Small intestine (tissue), 7 donors: ENCODE data around the gene TAOK1. TPM values are rescaled to one million over a fixed set of nuclear protein-coding genes. Genes with fewer than 3 reads are reported as not detected.

Source experiments
- DNase-seq, 2 donors: peaks; one replicate each; pipeline versions ENCODE4 v3.0.0 to v3.0.0-alpha.2; 2013
- FAIRE-seq: peaks from 2 replicates; lab custom pipeline; 2012; peaks lifted over from hg19 to GRCh38; lab: Jason Lieb, UNC
- H3K27ac ChIP-seq, 3 donors: one replicate each; pipeline ENCODE4 v1.5.1; 2013; ENCODE audit warnings: low read length in 2 of 3, mild to moderate bottlenecking in 2 of 3, control low read depth in 1 of 3, inconsistent platforms in 1 of 3, low read depth in 1 of 3, moderate library complexity in 1 of 3
- H3K27me3 ChIP-seq, 3 donors: one replicate each; pipeline ENCODE4 v1.6.1; 2013; ENCODE audit warnings: low read length in 3 of 3, inconsistent platforms in 1 of 3; ENCODE audit not compliant: control insufficient read depth in 3 of 3, insufficient read depth in 3 of 3
- H3K36me3 ChIP-seq, 3 donors: one replicate each; pipeline ENCODE4 v1.6.1; 2013; ENCODE audit warnings: low read length in 3 of 3, inconsistent platforms in 1 of 3, low read depth in 1 of 3, mild to moderate bottlenecking in 1 of 3, moderate library complexity in 1 of 3; ENCODE audit not compliant: control insufficient read depth in 3 of 3, insufficient read depth in 2 of 3
- H3K4me1 ChIP-seq, 3 donors: one replicate each; pipeline ENCODE4 v1.6.1; 2013; ENCODE audit warnings: low read length in 2 of 3, inconsistent platforms in 1 of 3, low read depth in 1 of 3, mild to moderate bottlenecking in 1 of 3, moderate library complexity in 1 of 3; ENCODE audit not compliant: control insufficient read depth in 3 of 3, insufficient read depth in 2 of 3
- H3K4me3 ChIP-seq, 3 donors: one replicate each; pipeline ENCODE4 v1.5.1; 2013; ENCODE audit warnings: low read length in 3 of 3, control low read depth in 1 of 3, inconsistent platforms in 1 of 3, low read depth in 1 of 3, mild to moderate bottlenecking in 1 of 3, moderate library complexity in 1 of 3
- H3K9me3 ChIP-seq, 2 donors: one replicate each; pipeline ENCODE4 v1.6.1; 2013; ENCODE audit warnings: low read depth in 1 of 2, low read length in 1 of 2; ENCODE audit not compliant: control insufficient read depth in 2 of 2, insufficient read depth in 1 of 2
- WGBS, 3 donors: extraction: QIAGEN DNeasy Blood & Tissue Kit; methylation state at CpG; one replicate each; pipeline ENCODE4 v1.1.7; 2013; 5-methylcytosine and 5-hydroxymethylcytosine counted together
- polyA plus RNA-seq, 4 donors: library from polyadenylated mRNA; stranded (reverse) in 3 of 4; unstranded in 1 of 4; fragments of 200-250 nt in 3 of 4; fragments of 120-200 nt in 1 of 4; gene quantifications; one replicate each; pipeline versions ENCODE4 v1.2.1 to v1.2.3, GENCODE V29; 2013
- donor health status: healthy with polysubstance abuse.
- donor health status: control.
- donor health status: control.
- donor health status: Bipolar disorder and iron deficiency.
- donor health status: healthy.

Gene TAOK1
- polyA plus RNA-seq, 4 donors = 4.1 to 18.8 (median 5.9) TPM

DNA sequence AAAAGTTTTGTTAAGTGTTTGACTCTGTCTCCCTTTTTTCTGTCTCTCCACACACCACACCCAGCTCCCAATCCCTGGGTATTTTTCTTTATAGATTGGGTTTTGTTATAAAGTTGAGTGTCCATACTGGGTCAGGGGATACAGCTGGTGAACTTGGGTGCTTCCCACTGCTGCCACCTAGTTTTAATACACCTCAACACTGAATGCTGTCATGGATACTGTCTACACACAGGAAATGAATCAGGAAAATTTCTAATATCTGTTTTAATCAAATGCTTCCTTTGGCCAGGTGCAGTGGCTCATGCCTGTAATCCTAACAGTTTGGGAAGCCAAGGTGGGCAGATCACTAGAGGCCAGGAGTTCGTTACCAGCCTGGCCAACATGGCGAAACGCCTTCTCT, 5.3 kb upstream of the TAOK1 start:
- WGBS, 3 donors = 94 to 96% (median 95%) methylated on average over 3 of the region's 3 CpGs
- DNase-seq (no peak), FAIRE-seq (no peak)
- Histone ChIP-seq H3K9me3 (no peaks in the 10 kb centered on the region), H3K36me3 (no peaks in the 10 kb centered on the region), H3K27me3 (no peaks in the 10 kb centered on the region), H3K4me3 (no peak overlapping the region), H3K27ac (no peak overlapping the region), H3K4me1 (no peaks in the 10 kb centered on the region)

DNA sequence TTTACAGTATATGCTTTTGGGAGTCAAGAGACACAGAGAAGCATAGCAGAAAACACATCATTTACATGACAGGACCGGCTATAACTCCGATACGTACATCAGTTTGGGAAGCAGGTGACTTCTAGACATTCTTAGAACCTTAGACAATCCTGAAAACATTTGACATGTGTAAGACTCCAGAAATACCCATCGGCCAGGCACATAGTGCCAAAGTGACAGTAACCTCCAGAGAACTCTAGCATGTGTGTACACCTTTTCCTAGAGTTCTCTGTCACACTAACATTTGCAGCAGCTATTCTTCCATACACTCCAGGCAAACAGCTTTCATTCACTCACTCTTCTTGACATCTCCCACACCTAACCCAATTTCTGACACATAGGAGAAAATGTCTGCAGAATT, 3.4 kb upstream of the TAOK1 start:
- Histone ChIP-seq H3K27ac (no peak overlapping the region), H3K36me3 (no peaks in the 10 kb centered on the region), H3K4me1 (no peaks in the 10 kb centered on the region), H3K4me3 (no peak overlapping the region), H3K9me3 (no peaks in the 10 kb centered on the region), H3K27me3 (no peaks in the 10 kb centered on the region)
- 94 to 97% (median 96%) methylated on average over 4 of the region's 4 CpGs for WGBS, 3 donors
- DNase-seq = no peak
- FAIRE-seq = no peak

GRCh38 chr17:29388937-29389336, 1.2 kb upstream of the TAOK1 start:
- Histone ChIP-seq H3K4me3 (no peak overlapping the region), H3K27ac (no peak overlapping the region), H3K4me1 (no peaks in the 10 kb centered on the region), H3K9me3 (no peaks in the 10 kb centered on the region), H3K27me3 (no peaks in the 10 kb centered on the region), H3K36me3 (no peaks in the 10 kb centered on the region)
- no peak for FAIRE-seq
- WGBS, 3 donors = 45 to 75% (median 51%) methylated on average over 9 of the region's 9 CpGs
- DNase-seq = no peak

GRCh38 chr17:29390851-29391631, 878 bp downstream of the TAOK1 start:
- peaks cover 0 to 7% (median 0%) of the 10 kb centered on the region in 3 donors for H3K36me3 ChIP-seq
- H3K9me3 ChIP-seq = no peaks in the 10 kb centered on the region
- WGBS, 3 donors = 1 to 3% (median 1%) methylated on average over 15 to 26 of the region's 28 CpGs
- H3K4me3 ChIP-seq = peak overlapping the region; percentile 71 to 99 (median 80)
- H3K27me3 ChIP-seq = no peaks in the 10 kb centered on the region
- no peak for FAIRE-seq
- no peaks in the 10 kb centered on the region for H3K4me1 ChIP-seq
- peak; percentile 21 to 67 for DNase-seq
- H3K27ac ChIP-seq = peak overlapping the region in 2 of 3 donors; percentile 65 to 73

- Histone ChIP-seq H3K9me3 (no peaks in the 10 kb centered on the region), H3K27ac (no peak overlapping the region), H3K36me3 (peaks cover 0 to 17% (median 0%) of the 10 kb centered on the region in 3 donors), H3K4me3 (no peak overlapping the region), H3K4me1 (no peaks in the 10 kb centered on the region), H3K27me3 (no peaks in the 10 kb centered on the region)
- DNase-seq (no peak), FAIRE-seq (no peak)
These were observed 3.3 kb downstream of the TAOK1 start for GRCh38 chr17:29393436-29393835.

DNA sequence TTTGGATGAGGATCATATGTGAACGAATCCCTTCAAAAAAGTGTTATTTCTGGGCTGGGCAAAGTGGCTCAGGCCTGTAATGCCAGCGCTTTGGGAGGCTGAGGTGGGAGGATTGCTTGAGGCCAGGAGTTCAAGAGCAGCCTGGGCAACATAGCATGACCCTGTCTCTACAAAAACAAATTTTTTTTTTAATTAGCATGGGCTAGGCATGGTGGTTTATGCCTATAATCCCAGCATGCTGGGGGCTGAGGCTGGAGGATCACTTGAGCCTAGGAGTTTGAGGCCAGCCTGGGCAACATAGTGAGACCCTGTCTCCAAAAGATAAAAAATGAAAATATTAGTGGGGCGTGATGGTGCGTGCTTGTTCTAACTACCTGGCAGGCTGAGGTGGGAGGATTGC, 4.6 kb downstream of the TAOK1 start:
- FAIRE-seq (no peak), DNase-seq (no peak)
- H3K4me1 ChIP-seq = no peaks in the 10 kb centered on the region
- peaks cover 0 to 28% (median 1%) of the 10 kb centered on the region in 3 donors for H3K36me3 ChIP-seq
- peaks cover 0 to 3% of the 10 kb centered on the region in 2 donors for H3K9me3 ChIP-seq
- no peaks in the 10 kb centered on the region for H3K27me3 ChIP-seq
- WGBS, 3 donors = 93 to 99% (median 98%) methylated on average over 4 of the region's 4 CpGs
- H3K27ac ChIP-seq = no peak overlapping the region
- H3K4me3 ChIP-seq = no peak overlapping the region

DNA sequence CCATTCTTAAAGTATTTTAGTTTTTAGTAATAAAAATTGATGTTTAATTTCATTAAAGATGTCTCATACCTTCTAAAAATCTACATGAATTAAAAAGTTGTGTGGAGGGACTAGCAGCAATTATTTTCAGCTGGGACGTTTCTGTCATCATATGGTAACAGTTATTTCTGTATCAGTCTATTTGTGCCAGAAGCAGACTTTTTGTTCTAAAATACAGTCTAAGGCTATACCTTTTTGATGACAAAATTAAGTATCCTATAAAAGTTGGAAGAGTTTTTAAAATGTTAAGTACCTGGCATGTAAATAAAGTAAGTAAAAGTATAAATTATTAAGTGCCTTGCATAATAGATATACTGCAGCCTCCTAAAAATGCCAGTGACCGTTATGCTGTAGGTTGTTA, 5.9 kb downstream of the TAOK1 start:
- WGBS, 3 donors = 65 to 80% (median 70%) methylated on average over 2 of the region's 2 CpGs
- peaks cover 0 to 34% (median 1%) of the 10 kb centered on the region in 3 donors for H3K36me3 ChIP-seq
- H3K4me1 ChIP-seq = no peaks in the 10 kb centered on the region
- no peaks in the 10 kb centered on the region for H3K27me3 ChIP-seq
- FAIRE-seq (no peak), DNase-seq (no peak)
- H3K9me3 ChIP-seq = peaks cover 0 to 5% of the 10 kb centered on the region in 2 donors
- no peak overlapping the region for H3K4me3 ChIP-seq
- no peak overlapping the region for H3K27ac ChIP-seq

GRCh38 chr17:29399634-29400033, 9.5 kb downstream of the TAOK1 start:
- Histone ChIP-seq H3K9me3 (peaks cover 0 to 5% of the 10 kb centered on the region in 2 donors), H3K4me1 (no peaks in the 10 kb centered on the region), H3K36me3 (peaks cover 1 to 56% (median 2%) of the 10 kb centered on the region in 3 donors), H3K27ac (no peak overlapping the region), H3K4me3 (no peak overlapping the region), H3K27me3 (no peaks in the 10 kb centered on the region)
- 73 to 91% (median 81%) methylated on average over 4 of the region's 4 CpGs for WGBS, 3 donors
- DNase-seq = peak in 1 of 2 donors; percentile 37
- FAIRE-seq = no peak
